MCF 10A (cell line): Measurements from ENCODE around the gene CTDSP2. TPM values are rescaled to one million over a fixed set of nuclear protein-coding genes. Genes with fewer than 3 reads are reported as not detected.
"Not testable (repeated sequence)": the region's sequence is repeated elsewhere in the genome, so short reads cannot be mapped to it uniquely, and the experiment has no call there.

ENCODE experiments used
- BruUV-seq: library from RNA; stranded (reverse); fragments of 400-500 nt; replicated peaks from 2 replicates; lab custom pipeline; 2021; lab: Mats Ljungman, UMichigan
- CTCF ChIA-PET: fragments of 300-600 bp; sonication (Branson Sonifier 250); formaldehyde crosslinking; extraction: SDS; loops from one replicate; lab custom pipeline; 2021; ENCODE audit warnings: antibody characterized with exemption, inconsistent platforms; lab: Yijun Ruan, JAX
- POLR2A ChIA-PET: fragments of 300-600, 350-650 bp; sonication (Branson Sonifier 250); formaldehyde crosslinking; extraction: SDS; loops from one replicate; lab custom pipeline; 2020; ENCODE audit warnings: antibody characterized with exemption, inconsistent platforms; lab: Yijun Ruan, JAX
- DNase-seq: peaks from one replicate; pipeline ENCODE4 v3.0.0-alpha.2; 2018; ENCODE audit not compliant: unreplicated experiment
- H3K27ac Mint-ChIP-seq: one replicate; pipeline ENCODE4 v1.8.0; 2022; ENCODE audit warnings: mild to moderate bottlenecking, low read depth, mixed read lengths; ENCODE audit not compliant: unreplicated experiment
- H3K27me3 Mint-ChIP-seq: one replicate; pipeline ENCODE4 v1.8.0; 2022; ENCODE audit warnings: mixed read lengths; ENCODE audit not compliant: insufficient read depth, unreplicated experiment
- H3K36me3 Mint-ChIP-seq: one replicate; pipeline ENCODE4 v1.8.0; 2022; ENCODE audit warnings: mild to moderate bottlenecking, moderate library complexity, mixed read lengths; ENCODE audit not compliant: insufficient read depth, unreplicated experiment
- H3K4me1 Mint-ChIP-seq: one replicate; pipeline ENCODE4 v1.8.0; 2022; ENCODE audit warnings: mixed read lengths; ENCODE audit not compliant: insufficient read depth, unreplicated experiment
- H3K4me3 Mint-ChIP-seq: one replicate; pipeline ENCODE4 v1.8.0; 2022; ENCODE audit warnings: mild to moderate bottlenecking, moderate library complexity, mixed read lengths; ENCODE audit not compliant: unreplicated experiment
- H3K9me3 Mint-ChIP-seq: one replicate; pipeline ENCODE4 v1.8.0; 2022; ENCODE audit warnings: mixed read lengths; ENCODE audit not compliant: unreplicated experiment
- intact Hi-C: fragments of 100-400 bp; cut with micrococcal nuclease; formaldehyde crosslinking; loops from 2 replicates; pipeline ENCODE4 v1.14.1; 2022
- total RNA-seq: library from RNA; stranded (reverse); gene quantifications from 2 replicates; pipeline ENCODE4 v1.2.3, GENCODE V29; 2022
- TF ChIP-seq, protein P1 (sequence below): fragments of 200-600 bp; IDR thresholded peaks from one replicate; pipeline ENCODE4 v1.8.0; 2022; ENCODE audit warnings: antibody characterized with exemption, mild to moderate bottlenecking; ENCODE audit not compliant: unreplicated experiment

Gene CTDSP2
- total RNA-seq, 1 experiment from 2014 or later: 73.4 TPM

DNA sequence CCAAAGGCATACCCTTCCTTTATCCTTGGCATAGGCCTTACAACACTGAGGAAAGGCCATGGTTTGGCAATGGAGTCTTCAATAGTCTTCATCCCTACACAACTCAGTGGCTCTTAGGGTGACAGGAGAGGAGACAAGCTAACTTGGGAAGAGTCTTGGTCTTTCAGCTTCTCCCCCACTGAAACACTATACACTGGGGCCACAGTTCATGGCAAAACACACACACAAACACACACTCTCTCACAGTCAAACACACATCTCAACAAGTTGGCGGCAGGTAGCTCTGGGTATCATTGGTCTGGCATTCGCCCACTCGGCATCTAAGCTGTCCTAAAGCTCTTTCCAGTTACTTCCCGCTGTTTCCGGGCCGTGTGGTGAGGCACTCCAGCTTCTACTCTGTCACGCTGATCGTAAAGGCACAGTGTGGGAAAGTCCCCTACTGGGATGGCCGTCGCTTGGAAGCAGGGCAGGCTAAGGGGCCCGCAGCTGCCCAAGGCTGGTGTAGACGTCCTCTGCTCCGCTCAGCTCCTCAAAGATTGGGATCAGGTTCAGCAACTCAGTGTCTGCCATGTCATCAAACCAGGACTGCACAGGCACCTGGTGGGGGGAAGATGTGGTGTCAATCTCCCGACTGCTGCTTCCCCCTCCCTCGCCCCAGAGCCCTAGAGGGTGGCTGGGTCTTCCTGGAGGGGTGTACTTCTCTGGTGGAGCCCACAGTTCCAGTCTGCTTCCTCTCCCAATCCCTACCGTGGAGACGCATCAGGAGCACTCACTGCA lies 23.2 kb downstream of the CTDSP2 start:
- Mint-ChIP-seq H3K4me3 (no peak overlapping the region), H3K4me1 (no peaks in the 10 kb centered on the region), H3K27me3 (no peaks in the 10 kb centered on the region), H3K27ac (no peak overlapping the region), H3K9me3 (no peaks in the 10 kb centered on the region), H3K36me3 (peaks cover 94% of the 10 kb centered on the region)
- CTCF ChIA-PET: interaction anchor here (0.9 to 1.8 kb wide), 5 partner anchors 9 to 82 kb away, joined by 3 to 7 read pairs (median 6); no protein-coding TSS in a partner anchor
- no peak for DNase-seq
- intact Hi-C loops: no loop called here
- POLR2A ChIA-PET: interaction anchor here (0.6 to 1.1 kb wide), 2 partner anchors 57 to 695 kb away, joined by 3 read pairs; no protein-coding TSS in a partner anchor
- TF ChIP-seq, protein P1, sequence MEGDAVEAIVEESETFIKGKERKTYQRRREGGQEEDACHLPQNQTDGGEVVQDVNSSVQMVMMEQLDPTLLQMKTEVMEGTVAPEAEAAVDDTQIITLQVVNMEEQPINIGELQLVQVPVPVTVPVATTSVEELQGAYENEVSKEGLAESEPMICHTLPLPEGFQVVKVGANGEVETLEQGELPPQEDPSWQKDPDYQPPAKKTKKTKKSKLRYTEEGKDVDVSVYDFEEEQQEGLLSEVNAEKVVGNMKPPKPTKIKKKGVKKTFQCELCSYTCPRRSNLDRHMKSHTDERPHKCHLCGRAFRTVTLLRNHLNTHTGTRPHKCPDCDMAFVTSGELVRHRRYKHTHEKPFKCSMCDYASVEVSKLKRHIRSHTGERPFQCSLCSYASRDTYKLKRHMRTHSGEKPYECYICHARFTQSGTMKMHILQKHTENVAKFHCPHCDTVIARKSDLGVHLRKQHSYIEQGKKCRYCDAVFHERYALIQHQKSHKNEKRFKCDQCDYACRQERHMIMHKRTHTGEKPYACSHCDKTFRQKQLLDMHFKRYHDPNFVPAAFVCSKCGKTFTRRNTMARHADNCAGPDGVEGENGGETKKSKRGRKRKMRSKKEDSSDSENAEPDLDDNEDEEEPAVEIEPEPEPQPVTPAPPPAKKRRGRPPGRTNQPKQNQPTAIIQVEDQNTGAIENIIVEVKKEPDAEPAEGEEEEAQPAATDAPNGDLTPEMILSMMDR: no peak
- BruUV-seq: no TSS peak

DNA sequence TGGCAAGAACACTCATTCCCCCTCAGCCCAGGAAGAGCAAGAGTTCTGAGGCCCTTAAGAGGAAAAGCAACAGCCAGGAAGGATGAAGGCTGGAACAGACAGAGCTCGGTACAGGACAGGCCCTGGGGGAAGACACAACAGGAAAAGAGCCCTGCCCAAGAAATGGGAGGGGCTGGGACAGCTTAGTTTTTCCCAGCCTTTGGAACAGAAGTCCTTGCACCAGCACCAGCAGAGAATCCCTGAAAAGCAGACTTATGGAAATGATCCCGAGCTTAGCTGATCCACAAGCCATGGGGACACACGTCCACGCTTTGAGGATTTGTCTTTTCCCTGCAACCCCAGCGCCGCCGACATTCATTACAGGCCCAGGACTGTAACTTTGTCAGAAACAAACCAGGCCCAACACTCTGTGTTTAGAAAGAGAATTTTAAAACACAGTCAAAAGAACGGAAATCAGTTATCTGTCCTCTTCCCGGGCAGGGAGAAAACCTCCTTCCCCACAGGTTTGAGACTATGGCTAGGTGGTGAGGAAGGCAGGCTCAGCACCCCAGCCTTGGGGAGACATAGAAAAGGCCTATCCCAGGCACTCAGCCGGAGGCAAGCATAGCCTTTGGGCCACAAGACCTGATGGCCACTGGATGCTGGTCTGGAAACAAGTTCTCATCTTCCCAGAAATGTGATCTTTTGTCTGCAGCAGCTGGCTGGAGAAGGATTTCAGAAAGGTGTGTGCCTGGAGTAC lies 24.0 kb downstream of the CTDSP2 start:
- H3K27me3 Mint-ChIP-seq: no peaks in the 10 kb centered on the region
- peaks cover 86% of the 10 kb centered on the region for H3K36me3 Mint-ChIP-seq
- POLR2A ChIA-PET: no interaction called here
- TSS peak; percentile 2 for BruUV-seq
- H3K9me3 Mint-ChIP-seq: no peaks in the 10 kb centered on the region
- TF ChIP-seq, protein P1: no peak
- CTCF ChIA-PET: interaction anchor here (0.8 to 1.8 kb wide), 6 partner anchors 9 to 83 kb away, joined by 3 to 7 read pairs (median 6); no protein-coding TSS in a partner anchor
- no peak overlapping the region for H3K27ac Mint-ChIP-seq
- no peak overlapping the region for H3K4me3 Mint-ChIP-seq
- DNase-seq: no peak
- no peaks in the 10 kb centered on the region for H3K4me1 Mint-ChIP-seq
- intact Hi-C loops: no loop called here

DNA sequence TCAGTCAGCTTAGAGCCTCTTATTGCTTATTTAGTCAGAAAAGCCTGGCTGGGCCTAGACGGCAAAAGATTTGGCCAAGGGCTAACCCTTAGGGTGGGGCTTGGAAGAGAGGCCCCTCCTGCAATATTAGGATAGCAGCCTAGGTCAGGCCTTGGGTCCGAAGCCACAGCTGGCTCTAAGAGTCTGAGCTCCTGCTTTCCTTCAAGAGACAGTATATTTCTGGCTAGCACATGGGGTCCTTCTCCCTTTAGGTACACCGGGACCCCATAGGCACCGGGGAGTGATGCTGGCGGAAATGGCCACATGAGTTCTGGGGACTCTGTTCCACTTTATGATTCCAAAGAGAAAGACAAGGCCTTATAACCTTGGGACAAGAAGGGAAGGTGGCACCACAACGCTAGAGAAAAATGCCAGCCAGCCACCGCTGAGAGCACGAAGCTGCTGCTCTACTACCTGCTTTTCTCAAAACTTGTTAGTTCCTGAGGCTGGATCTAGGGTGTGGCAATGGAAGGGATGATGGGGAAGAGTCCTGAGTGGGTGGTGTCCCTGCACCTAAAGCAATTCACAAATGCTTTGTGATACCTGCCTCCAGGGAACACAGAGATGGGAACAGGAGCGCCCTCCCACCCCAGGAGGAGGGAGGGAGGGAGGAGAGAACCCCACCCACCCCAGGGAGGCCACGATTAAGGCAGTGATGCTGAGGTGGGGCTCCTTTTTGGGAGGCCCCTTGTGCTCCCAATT lies 24.9 kb downstream of the CTDSP2 start:
- ChIA-PET CTCF (interaction anchor here (0.8 to 1.8 kb wide), 3 partner anchors 10 to 75 kb away, joined by 3 to 7 read pairs (median 4); no protein-coding TSS in a partner anchor), POLR2A (interaction anchor here (1.2 kb wide), 1 partner anchor 11 kb away, joined by 3 read pairs; no protein-coding TSS in a partner anchor)
- Mint-ChIP-seq H3K27ac (no peak overlapping the region), H3K4me1 (no peaks in the 10 kb centered on the region), H3K4me3 (no peak overlapping the region), H3K9me3 (no peaks in the 10 kb centered on the region), H3K27me3 (no peaks in the 10 kb centered on the region), H3K36me3 (peaks cover 77% of the 10 kb centered on the region)
- intact Hi-C loops: no loop called here
- no peak for DNase-seq
- TF ChIP-seq, protein P1: no peak
- BruUV-seq: no TSS peak

DNA sequence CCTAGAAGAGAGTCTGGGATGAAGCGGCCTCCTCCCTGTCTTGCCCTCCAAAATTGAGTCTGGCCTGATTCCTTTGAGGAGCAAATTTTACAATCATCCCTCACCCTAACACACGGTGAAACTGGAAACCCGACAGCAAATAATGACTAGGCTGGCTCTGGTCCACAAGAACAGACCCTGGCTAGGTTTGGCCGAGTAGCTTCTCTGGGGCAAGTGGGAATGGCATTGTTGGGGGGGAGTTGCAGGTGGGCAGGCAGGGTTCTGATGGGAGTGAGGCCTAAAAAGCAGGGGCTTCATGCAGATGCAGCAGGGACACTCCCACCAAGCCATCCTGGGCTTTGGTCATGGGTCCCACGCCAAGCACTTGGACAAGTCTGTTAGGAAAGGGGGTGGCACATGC lies 25.5 kb downstream of the CTDSP2 start:
- intact Hi-C loops, H3K27ac Mint-ChIP-seq, H3K9me3 Mint-ChIP-seq, BruUV-seq, H3K4me3 Mint-ChIP-seq, H3K27me3 Mint-ChIP-seq, DNase-seq, H3K4me1 Mint-ChIP-seq: not testable (repeated sequence)
- CTCF ChIA-PET: interaction anchor here (0.7 to 0.9 kb wide), 2 partner anchors 9 to 18 kb away, joined by 3 to 4 read pairs; no protein-coding TSS in a partner anchor
- POLR2A ChIA-PET: interaction anchor here (1.2 kb wide), 1 partner anchor 10 kb away, joined by 3 read pairs; no protein-coding TSS in a partner anchor
- peaks cover 71% of the 10 kb centered on the region for H3K36me3 Mint-ChIP-seq

DNA sequence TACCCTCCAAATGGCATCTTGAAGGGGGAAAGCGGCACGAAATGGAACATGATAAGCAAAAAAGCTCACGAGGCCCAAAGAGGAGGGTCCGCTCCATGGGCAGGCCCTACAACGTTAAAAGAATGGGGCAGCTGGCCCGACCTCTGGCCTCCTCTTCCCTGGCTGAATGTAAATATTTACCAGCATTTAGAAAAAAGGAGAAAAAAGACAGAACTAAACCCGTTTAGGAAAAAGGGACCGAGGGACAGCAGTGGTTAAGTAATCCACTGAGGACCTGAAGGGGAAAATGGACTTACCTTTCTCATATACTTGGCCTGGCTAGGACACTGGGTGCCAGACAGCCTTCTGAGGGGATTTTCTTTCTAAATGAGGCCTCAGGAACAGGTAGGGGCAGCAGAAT lies 26.4 kb downstream of the CTDSP2 start:
- peaks cover 62% of the 10 kb centered on the region for H3K36me3 Mint-ChIP-seq
- BruUV-seq, H3K9me3 Mint-ChIP-seq, DNase-seq, H3K4me3 Mint-ChIP-seq, H3K27ac Mint-ChIP-seq, H3K27me3 Mint-ChIP-seq, intact Hi-C loops, H3K4me1 Mint-ChIP-seq: not testable (repeated sequence)
- ChIA-PET POLR2A (interaction anchor here (1.0 to 1.2 kb wide), 2 partner anchors 9 to 25 kb away, joined by 3 read pairs; no protein-coding TSS in a partner anchor), CTCF (interaction anchor here (0.6 to 3.5 kb wide), 5 partner anchors 10 to 1359 kb away, joined by 3 to 27 read pairs (median 4); no protein-coding TSS in a partner anchor)

DNA sequence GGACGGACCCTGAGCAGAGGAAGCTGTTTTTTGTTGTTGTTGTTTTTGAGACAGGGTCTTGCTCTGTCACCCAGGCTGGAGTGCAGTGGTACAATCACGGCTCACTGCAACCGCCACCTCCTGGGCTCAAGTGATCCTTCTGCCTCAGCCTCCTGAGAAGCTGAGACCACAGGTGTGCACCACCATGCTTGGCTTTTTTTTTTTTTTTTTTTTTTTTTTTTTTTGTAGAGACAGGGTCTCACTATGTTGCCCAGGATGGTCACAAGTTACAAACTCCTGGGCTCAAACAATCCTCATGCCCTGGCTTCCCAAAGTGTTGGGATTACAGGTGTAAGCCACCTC lies 28.6 kb downstream of the CTDSP2 start:
- DNase-seq, H3K9me3 Mint-ChIP-seq, H3K4me3 Mint-ChIP-seq, H3K27ac Mint-ChIP-seq, intact Hi-C loops, BruUV-seq, H3K4me1 Mint-ChIP-seq, H3K27me3 Mint-ChIP-seq: not testable (repeated sequence)
- CTCF ChIA-PET: interaction anchor here (0.8 to 3.5 kb wide), 5 partner anchors 11 to 87 kb away, joined by 3 to 27 read pairs (median 3); no protein-coding TSS in a partner anchor
- peaks cover 43% of the 10 kb centered on the region for H3K36me3 Mint-ChIP-seq
- POLR2A ChIA-PET: interaction anchor here (1.2 to 1.6 kb wide), 3 partner anchors 17 to 86 kb away, joined by 3 to 8 read pairs (median 4); no protein-coding TSS in a partner anchor
